Measurements from ENCODE around the gene KCNN1. TPM values are rescaled to one million over a fixed set of nuclear protein-coding genes. Genes with fewer than 3 reads are reported as not detected.

Gene KCNN1
- total and polyA plus RNA-seq, 2 of the 13 experiments (the other 11 are each of a cell fraction or from before 2014, with no cell fraction given), result 0.04 TPM; not detected in 1

DNA sequence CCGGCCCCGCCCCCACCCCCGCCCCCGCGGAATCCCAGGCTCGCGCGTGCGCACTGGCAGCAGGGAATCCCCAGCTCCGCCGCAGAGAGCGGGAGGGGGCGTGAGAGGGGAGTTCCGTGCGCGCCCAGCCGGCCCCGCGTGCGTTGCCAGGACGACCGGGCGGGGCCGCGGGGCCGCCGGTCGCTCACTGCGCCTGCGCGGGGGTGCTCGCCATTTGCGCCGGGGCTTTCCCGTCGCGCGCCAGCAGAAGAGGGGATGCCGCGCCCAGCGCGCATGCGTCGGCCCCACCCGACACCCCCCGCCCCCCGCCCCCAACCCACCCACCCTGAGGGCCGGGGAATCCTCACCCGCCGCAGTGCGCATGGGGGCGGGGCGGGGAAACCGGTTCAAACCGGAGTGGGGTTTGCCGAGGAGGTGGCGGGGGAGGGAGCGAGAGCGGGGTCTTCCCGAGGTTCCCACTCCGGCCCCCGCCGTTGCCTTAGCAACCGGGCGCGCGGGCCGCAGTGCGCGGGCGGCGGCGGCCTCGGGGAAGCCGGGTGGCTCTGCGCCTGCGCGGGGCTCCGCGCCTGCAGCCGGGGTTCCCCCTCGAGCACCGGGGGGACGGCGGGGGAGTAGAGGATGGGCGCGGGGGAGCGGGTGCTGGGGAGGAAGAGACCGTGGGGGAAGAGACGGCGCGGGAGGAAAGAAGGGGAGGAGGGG lies 18.9 kb upstream of the KCNN1 start (continued):
- TF ChIP-seq, protein P1, sequence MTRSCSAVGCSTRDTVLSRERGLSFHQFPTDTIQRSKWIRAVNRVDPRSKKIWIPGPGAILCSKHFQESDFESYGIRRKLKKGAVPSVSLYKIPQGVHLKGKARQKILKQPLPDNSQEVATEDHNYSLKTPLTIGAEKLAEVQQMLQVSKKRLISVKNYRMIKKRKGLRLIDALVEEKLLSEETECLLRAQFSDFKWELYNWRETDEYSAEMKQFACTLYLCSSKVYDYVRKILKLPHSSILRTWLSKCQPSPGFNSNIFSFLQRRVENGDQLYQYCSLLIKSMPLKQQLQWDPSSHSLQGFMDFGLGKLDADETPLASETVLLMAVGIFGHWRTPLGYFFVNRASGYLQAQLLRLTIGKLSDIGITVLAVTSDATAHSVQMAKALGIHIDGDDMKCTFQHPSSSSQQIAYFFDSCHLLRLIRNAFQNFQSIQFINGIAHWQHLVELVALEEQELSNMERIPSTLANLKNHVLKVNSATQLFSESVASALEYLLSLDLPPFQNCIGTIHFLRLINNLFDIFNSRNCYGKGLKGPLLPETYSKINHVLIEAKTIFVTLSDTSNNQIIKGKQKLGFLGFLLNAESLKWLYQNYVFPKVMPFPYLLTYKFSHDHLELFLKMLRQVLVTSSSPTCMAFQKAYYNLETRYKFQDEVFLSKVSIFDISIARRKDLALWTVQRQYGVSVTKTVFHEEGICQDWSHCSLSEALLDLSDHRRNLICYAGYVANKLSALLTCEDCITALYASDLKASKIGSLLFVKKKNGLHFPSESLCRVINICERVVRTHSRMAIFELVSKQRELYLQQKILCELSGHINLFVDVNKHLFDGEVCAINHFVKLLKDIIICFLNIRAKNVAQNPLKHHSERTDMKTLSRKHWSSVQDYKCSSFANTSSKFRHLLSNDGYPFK (CRISPR knock-in tag; IDR thresholded peaks at IDR 0.05; ENCODE audit: borderline replicate concordance), result no peak
- no peak for TF ChIP-seq ZNF629 (CRISPR knock-in tag; conservative IDR thresholded peaks at IDR 0.05)
- TF ChIP-seq KDM2A (CRISPR knock-in tag; IDR thresholded peaks at IDR 0.05; ENCODE audit: borderline replicate concordance, low read depth), result 0 out of 2 replicates have a peak, but pooled peaks have one; percentile 13
- TF ChIP-seq, protein P2, sequence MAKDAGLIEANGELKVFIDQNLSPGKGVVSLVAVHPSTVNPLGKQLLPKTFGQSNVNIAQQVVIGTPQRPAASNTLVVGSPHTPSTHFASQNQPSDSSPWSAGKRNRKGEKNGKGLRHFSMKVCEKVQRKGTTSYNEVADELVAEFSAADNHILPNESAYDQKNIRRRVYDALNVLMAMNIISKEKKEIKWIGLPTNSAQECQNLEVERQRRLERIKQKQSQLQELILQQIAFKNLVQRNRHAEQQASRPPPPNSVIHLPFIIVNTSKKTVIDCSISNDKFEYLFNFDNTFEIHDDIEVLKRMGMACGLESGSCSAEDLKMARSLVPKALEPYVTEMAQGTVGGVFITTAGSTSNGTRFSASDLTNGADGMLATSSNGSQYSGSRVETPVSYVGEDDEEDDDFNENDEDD (CRISPR knock-in tag; IDR thresholded peaks at IDR 0.05; ENCODE audit: borderline replicate concordance), result peak; percentile 49; the same call in 1 of the 2 replicates
- TF ChIP-seq, protein P3, sequence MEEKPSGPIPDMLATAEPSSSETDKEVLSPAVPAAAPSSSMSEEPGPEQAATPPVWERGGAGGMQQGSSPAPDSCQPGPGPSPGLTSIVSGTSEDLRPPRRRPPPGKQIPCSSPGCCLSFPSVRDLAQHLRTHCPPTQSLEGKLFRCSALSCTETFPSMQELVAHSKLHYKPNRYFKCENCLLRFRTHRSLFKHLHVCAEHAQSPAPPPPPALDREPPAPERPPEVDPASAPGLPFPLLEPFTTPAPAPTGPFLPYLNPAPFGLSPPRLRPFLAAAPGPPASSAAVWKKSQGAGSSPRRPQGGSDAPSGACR (CRISPR knock-in tag; IDR thresholded peaks at IDR 0.05), result no peak
- peak; percentile 96 for TF ChIP-seq MAZ (IDR thresholded peaks at IDR 0.05; ENCODE audit: borderline replicate concordance, low read depth, low read length)
- peak; percentile 91 for TF ChIP-seq MAZ (CRISPR knock-in tag; IDR thresholded peaks at IDR 0.05; ENCODE audit: low read depth)
- TF ChIP-seq, protein P4, sequence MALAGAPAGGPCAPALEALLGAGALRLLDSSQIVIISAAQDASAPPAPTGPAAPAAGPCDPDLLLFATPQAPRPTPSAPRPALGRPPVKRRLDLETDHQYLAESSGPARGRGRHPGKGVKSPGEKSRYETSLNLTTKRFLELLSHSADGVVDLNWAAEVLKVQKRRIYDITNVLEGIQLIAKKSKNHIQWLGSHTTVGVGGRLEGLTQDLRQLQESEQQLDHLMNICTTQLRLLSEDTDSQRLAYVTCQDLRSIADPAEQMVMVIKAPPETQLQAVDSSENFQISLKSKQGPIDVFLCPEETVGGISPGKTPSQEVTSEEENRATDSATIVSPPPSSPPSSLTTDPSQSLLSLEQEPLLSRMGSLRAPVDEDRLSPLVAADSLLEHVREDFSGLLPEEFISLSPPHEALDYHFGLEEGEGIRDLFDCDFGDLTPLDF (CRISPR knock-in tag; IDR thresholded peaks at IDR 0.05), result 0 out of 2 replicates have a peak, but pooled peaks have one; percentile 13
- TF ChIP-seq ZNF354B (CRISPR knock-in tag; IDR thresholded peaks at IDR 0.05), result no peak
- TF ChIP-seq, protein P5, sequence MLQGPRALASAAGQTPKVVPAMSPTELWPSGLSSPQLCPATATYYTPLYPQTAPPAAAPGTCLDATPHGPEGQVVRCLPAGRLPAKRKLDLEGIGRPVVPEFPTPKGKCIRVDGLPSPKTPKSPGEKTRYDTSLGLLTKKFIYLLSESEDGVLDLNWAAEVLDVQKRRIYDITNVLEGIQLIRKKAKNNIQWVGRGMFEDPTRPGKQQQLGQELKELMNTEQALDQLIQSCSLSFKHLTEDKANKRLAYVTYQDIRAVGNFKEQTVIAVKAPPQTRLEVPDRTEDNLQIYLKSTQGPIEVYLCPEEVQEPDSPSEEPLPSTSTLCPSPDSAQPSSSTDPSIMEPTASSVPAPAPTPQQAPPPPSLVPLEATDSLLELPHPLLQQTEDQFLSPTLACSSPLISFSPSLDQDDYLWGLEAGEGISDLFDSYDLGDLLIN (CRISPR knock-in tag; IDR thresholded peaks at IDR 0.05; ENCODE audit: borderline replicate concordance), result no peak
- TF ChIP-seq CENPT (CRISPR knock-in tag; IDR thresholded peaks at IDR 0.05; ENCODE audit: low read depth), result no peak
- no peak for TF ChIP-seq ZNF660 (CRISPR knock-in tag; IDR thresholded peaks at IDR 0.05; ENCODE audit: borderline replicate concordance, low read depth)
- no peak for TF ChIP-seq GATAD1 (CRISPR knock-in tag; IDR thresholded peaks at IDR 0.05)
- peak; percentile 78 for TF ChIP-seq YY1 (IDR thresholded peaks at IDR 0.05; ENCODE audit: insufficient read depth, insufficient replicate concordance, low read depth, low read length)
- no peak for TF ChIP-seq MAFK (conservative IDR thresholded peaks at IDR 0.05 in 1 of 2, IDR thresholded peaks at IDR 0.05 in 1 of 2; ENCODE audit: low read length in 2 of 2)
- TF ChIP-seq, protein P6, sequence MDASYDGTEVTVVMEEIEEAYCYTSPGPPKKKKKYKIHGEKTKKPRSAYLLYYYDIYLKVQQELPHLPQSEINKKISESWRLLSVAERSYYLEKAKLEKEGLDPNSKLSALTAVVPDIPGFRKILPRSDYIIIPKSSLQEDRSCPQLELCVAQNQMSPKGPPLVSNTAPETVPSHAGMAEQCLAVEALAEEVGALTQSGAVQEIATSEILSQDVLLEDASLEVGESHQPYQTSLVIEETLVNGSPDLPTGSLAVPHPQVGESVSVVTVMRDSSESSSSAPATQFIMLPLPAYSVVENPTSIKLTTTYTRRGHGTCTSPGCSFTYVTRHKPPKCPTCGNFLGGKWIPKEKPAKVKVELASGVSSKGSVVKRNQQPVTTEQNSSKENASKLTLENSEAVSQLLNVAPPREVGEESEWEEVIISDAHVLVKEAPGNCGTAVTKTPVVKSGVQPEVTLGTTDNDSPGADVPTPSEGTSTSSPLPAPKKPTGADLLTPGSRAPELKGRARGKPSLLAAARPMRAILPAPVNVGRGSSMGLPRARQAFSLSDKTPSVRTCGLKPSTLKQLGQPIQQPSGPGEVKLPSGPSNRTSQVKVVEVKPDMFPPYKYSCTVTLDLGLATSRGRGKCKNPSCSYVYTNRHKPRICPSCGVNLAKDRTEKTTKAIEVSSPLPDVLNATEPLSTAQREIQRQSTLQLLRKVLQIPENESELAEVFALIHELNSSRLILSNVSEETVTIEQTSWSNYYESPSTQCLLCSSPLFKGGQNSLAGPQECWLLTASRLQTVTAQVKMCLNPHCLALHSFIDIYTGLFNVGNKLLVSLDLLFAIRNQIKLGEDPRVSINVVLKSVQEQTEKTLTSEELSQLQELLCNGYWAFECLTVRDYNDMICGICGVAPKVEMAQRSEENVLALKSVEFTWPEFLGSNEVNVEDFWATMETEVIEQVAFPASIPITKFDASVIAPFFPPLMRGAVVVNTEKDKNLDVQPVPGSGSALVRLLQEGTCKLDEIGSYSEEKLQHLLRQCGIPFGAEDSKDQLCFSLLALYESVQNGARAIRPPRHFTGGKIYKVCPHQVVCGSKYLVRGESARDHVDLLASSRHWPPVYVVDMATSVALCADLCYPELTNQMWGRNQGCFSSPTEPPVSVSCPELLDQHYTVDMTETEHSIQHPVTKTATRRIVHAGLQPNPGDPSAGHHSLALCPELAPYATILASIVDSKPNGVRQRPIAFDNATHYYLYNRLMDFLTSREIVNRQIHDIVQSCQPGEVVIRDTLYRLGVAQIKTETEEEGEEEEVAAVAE (CRISPR knock-in tag; IDR thresholded peaks at IDR 0.05; ENCODE audit: borderline replicate concordance), result no peak
